ENCODE data around the gene HMMR.

The HMMR gene

GRCh38 chr5:163456840-163457239, 3.6 kb upstream of the HMMR start:
- in situ Hi-C loops (cut with MboI; ENCODE audit: low sequenced_read_pairs, unreplicated experiment), result no loop called here
- TF ChIP-seq, protein P1, sequence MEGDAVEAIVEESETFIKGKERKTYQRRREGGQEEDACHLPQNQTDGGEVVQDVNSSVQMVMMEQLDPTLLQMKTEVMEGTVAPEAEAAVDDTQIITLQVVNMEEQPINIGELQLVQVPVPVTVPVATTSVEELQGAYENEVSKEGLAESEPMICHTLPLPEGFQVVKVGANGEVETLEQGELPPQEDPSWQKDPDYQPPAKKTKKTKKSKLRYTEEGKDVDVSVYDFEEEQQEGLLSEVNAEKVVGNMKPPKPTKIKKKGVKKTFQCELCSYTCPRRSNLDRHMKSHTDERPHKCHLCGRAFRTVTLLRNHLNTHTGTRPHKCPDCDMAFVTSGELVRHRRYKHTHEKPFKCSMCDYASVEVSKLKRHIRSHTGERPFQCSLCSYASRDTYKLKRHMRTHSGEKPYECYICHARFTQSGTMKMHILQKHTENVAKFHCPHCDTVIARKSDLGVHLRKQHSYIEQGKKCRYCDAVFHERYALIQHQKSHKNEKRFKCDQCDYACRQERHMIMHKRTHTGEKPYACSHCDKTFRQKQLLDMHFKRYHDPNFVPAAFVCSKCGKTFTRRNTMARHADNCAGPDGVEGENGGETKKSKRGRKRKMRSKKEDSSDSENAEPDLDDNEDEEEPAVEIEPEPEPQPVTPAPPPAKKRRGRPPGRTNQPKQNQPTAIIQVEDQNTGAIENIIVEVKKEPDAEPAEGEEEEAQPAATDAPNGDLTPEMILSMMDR (IDR thresholded peaks at IDR 0.05; ENCODE audit: borderline replicate concordance, control extremely low read depth, extremely low read depth, insufficient read depth, missing control alignments), result no peak
- DNase-seq (ENCODE audit: low spot score), result no peak

DNA sequence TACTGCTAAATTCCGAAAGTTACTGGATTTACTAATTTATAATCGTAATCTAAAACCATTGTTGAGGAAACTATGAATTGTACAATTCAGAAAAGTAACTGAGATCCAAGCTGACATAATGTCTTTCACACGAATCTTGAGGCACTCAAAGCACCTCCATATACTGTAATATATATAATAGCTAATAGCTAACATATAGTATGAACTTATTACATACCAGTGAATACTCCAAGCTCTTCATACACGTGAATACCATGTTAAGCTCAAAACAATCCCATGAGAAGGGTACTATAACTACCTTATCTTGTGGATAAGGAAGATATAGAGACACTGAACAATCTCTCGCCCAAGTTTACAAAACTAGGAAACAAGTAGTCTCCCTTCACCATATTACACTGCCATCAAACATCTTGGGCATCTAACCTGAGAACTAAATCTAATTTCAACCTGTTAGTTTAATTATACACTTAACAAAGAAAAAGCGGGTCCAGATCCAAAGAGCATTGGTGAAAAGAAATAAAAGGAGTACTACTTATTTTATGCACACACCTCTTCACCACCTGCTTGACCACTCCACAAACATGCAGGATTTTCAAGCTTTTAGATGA, 1.6 kb upstream of the HMMR start:
- no peak for DNase-seq (ENCODE audit: low spot score)
- in situ Hi-C loops (cut with MboI; ENCODE audit: low sequenced_read_pairs, unreplicated experiment), result no loop called here
- TF ChIP-seq, protein P1 (IDR thresholded peaks at IDR 0.05; ENCODE audit: borderline replicate concordance, control extremely low read depth, extremely low read depth, insufficient read depth, missing control alignments), result no peak

DNA sequence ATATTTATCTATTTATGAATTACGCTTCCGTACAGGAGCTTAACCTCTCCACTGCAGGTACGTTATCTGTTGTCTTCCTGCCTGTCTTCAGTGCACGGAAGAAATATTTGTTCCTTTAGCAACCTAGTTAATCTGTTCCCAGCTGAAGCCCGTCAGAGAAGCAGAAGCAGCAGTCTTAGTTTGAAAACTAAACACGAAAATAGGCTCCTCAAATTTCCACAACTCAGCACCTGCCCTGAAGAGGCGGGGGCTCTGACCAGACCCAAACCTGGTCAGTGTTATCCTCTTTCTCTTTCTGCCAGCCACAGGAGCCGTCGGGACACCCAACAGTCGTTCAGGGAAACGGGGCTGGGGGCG, 992 bp upstream of the HMMR start:
- in situ Hi-C loops (cut with MboI; ENCODE audit: low sequenced_read_pairs, unreplicated experiment), result no loop called here
- no peak for DNase-seq (ENCODE audit: low spot score)
- TF ChIP-seq, protein P1 (IDR thresholded peaks at IDR 0.05; ENCODE audit: borderline replicate concordance, control extremely low read depth, extremely low read depth, insufficient read depth, missing control alignments), result no peak

- TF ChIP-seq, protein P1 (IDR thresholded peaks at IDR 0.05; ENCODE audit: borderline replicate concordance, control extremely low read depth, extremely low read depth, insufficient read depth, missing control alignments), result peak; percentile 33
- DNase-seq (ENCODE audit: low spot score), result peak; percentile 90
- in situ Hi-C loops (cut with MboI; ENCODE audit: low sequenced_read_pairs, unreplicated experiment), result no loop called here
These were observed 442 bp upstream of the HMMR start, which contains the start of gene NUDCD2 for GRCh38 chr5:163459819-163460561. TSS of gene NUDCD2 (minus strand) at chr5:163460102. CDS start at chr5:163460050, 52 bp downstream.

DNA sequence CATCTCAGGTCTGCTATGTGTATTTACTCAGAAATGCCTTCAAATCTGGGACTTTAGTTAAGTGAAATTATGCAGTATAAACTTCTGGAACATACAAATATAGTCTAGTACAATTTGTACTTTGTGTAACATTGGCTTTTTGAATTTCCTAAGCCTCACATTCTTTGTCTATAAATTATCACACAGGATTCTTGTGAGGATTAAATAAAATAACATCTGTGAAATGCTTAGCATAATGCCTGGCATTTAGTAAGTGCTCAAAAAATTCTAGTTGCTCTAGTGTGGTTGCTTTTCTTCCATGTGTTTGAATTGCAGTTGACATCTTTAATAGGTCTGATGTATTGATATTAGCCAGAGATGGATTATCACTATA, 2.6 kb downstream of the HMMR start:
- no peak for DNase-seq (ENCODE audit: low spot score)
- in situ Hi-C loops (cut with MboI; ENCODE audit: low sequenced_read_pairs, unreplicated experiment), result no loop called here
- TF ChIP-seq, protein P1 (IDR thresholded peaks at IDR 0.05; ENCODE audit: borderline replicate concordance, control extremely low read depth, extremely low read depth, insufficient read depth, missing control alignments), result no peak

GRCh38 chr5:163467682-163468081, 7.2 kb downstream of the HMMR start:
- no peak for DNase-seq (ENCODE audit: low spot score)
- in situ Hi-C loops (cut with MboI; ENCODE audit: low sequenced_read_pairs, unreplicated experiment), result no loop called here
- TF ChIP-seq, protein P1 (IDR thresholded peaks at IDR 0.05; ENCODE audit: borderline replicate concordance, control extremely low read depth, extremely low read depth, insufficient read depth, missing control alignments), result no peak
